ENCODE data around the gene FAM136A. TPM values are rescaled to one million over a fixed set of nuclear protein-coding genes. Genes with fewer than 3 reads are reported as not detected.
"Not testable (repeated sequence)": the region's sequence is repeated elsewhere in the genome, so short reads cannot be mapped to it uniquely, and the experiment has no call there.

Gene FAM136A
- total RNA-seq, 2 experiments from 2014 or later, result 48.0 to 49.8 TPM

DNA sequence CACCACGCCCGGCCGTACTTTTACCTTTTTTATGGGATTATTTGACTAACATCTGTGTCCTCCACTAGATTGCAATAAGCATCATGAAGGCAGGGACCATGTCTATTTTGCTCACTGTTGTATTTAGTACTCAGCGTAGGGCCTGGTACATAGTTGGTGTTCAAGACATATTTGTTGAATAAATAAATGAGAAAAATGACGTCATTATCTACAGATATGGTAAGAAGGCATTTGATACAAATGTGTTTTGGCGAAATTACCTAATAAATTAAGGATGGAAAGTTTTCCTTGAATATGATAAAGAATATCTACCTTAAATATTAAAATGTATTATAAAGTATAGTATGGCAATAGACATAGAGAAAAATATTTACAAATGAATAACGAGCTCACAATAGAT, 24.0 kb upstream of the FAM136A start:
- peaks cover 3% of the 10 kb centered on the region for H3K27me3 Mint-ChIP-seq
- POLR2A ChIA-PET, result no interaction called here

DNA sequence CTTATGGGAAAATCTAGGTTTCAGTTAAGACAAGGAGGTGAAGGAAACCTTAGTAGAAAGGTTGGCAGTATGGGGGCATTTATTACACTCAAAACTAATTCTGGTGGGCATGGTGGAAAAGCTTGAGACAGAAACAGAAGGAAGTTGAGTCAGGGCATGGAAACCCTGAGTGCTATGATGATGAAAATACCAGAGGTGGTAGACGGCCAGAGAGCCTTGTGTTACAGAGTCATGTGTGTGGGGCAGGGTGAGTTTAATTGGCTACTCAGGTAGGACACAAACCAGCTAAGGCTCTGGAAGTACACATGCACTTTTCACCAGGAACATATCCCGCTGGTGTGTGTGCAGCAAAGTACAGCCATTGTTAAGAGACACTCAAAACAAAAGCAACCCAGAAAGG, 20.7 kb upstream of the FAM136A start:
- CTCF ChIA-PET, result interaction anchor here (1.2 to 1.9 kb wide), 2 partner anchors 18 to 21 kb away, joined by 3 to 6 read pairs; partner anchors contain the start of gene FAM136A
- Mint-ChIP-seq H3K36me3 (no peaks in the 10 kb centered on the region), H3K27me3 (peaks cover 3% of the 10 kb centered on the region), H3K9me3 (no peaks in the 10 kb centered on the region), H3K4me1 (ENCODE audit: low read depth) (no peaks in the 10 kb centered on the region), H3K27ac (no peak overlapping the region), H3K4me3 (no peak overlapping the region)
- DNase-seq, result no peak
- intact Hi-C loops (cut with micrococcal nuclease), result no loop called here
- POLR2A ChIA-PET, result no interaction called here

More for the DNA sequence above, 24.0 kb upstream of the FAM136A start:
- Mint-ChIP-seq H3K9me3 (no peaks in the 10 kb centered on the region), H3K36me3 (no peaks in the 10 kb centered on the region), H3K4me1 (ENCODE audit: low read depth) (no peaks in the 10 kb centered on the region), H3K4me3 (no peak overlapping the region), H3K27ac (no peak overlapping the region)
- CTCF ChIA-PET, result no interaction called here
- no peak for DNase-seq
- intact Hi-C loops (cut with micrococcal nuclease), result no loop called here

DNA sequence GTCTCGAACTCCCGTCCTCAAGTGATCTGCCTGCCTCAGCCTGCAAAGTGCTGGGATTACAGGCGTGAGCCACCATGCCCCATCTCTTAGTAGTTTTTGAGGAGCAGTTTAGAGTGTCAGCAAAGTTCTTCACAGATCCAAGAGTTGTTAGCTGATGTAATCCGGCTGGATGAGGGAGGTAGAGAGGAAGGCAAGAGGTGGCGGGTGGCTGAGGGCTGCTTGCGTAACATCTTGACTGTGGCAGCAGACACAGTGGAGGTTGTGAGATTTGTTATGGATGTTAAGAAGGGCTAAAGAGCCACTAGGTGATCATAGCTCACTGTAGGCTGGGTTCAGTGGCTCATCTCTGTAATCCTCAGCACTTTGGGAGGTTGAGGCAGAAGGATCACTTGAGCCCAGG, 19.5 kb upstream of the FAM136A start:
- Mint-ChIP-seq H3K9me3 (no peaks in the 10 kb centered on the region), H3K4me3 (no peak overlapping the region), H3K27ac (no peak overlapping the region), H3K4me1 (ENCODE audit: low read depth) (no peaks in the 10 kb centered on the region), H3K36me3 (no peaks in the 10 kb centered on the region), H3K27me3 (peaks cover 3% of the 10 kb centered on the region)
- ChIA-PET POLR2A (no interaction called here), CTCF (interaction anchor here (0.6 to 1.3 kb wide), 3 partner anchors 19 to 870 kb away, joined by 3 to 5 read pairs (median 3); partner anchors contain the start of gene FAM136A)
- intact Hi-C loops (cut with micrococcal nuclease), result no loop called here
- no peak for DNase-seq

DNA sequence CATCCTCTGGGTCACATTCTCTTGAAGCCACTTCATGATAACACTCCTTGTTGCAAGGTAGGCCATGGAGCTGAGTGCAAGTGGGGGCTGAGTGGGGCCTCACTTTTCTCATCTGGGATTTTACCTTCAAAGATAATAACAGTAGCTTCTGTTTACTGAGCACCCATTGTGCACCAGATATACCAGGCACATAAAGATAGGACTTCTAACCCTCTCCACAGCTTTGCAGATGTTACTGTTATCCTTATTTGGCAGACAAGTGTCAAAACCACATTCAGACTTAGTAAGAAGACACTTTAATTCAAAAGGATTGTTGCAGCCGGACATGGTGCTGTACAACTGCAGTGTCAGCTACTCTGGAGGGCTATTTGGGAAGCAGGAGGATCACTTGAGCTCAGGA, 12.8 kb upstream of the FAM136A start:
- no peak for DNase-seq
- no peaks in the 10 kb centered on the region for H3K4me1 Mint-ChIP-seq (ENCODE audit: low read depth)
- ChIA-PET POLR2A (no interaction called here), CTCF (interaction anchor here (1.1 kb wide), 1 partner anchor 12 kb away, joined by 3 read pairs; no protein-coding TSS in a partner anchor)
- no peak overlapping the region for H3K4me3 Mint-ChIP-seq
- intact Hi-C loops (cut with micrococcal nuclease), result no loop called here
- no peaks in the 10 kb centered on the region for H3K9me3 Mint-ChIP-seq
- H3K27ac Mint-ChIP-seq, result no peak overlapping the region
- no peaks in the 10 kb centered on the region for H3K36me3 Mint-ChIP-seq
- H3K27me3 Mint-ChIP-seq, result no peaks in the 10 kb centered on the region

GRCh38 chr2:70312560-70312959, 10.7 kb upstream of the FAM136A start:
- no peaks in the 10 kb centered on the region for H3K9me3 Mint-ChIP-seq
- POLR2A ChIA-PET, result no interaction called here
- H3K4me3 Mint-ChIP-seq, result no peak overlapping the region
- H3K27me3 Mint-ChIP-seq, result no peaks in the 10 kb centered on the region
- no peak for DNase-seq
- no peaks in the 10 kb centered on the region for H3K4me1 Mint-ChIP-seq (ENCODE audit: low read depth)
- no peak overlapping the region for H3K27ac Mint-ChIP-seq
- CTCF ChIA-PET, result interaction anchor here (1.4 to 2.2 kb wide), 2 partner anchors 8 to 10 kb away, joined by 4 to 8 read pairs; partner anchors contain the start of gene FAM136A
- no peaks in the 10 kb centered on the region for H3K36me3 Mint-ChIP-seq
- intact Hi-C loops (cut with micrococcal nuclease), result no loop called here

- CTCF ChIA-PET, result interaction anchor here (2.2 kb wide), 1 partner anchor 8 kb away, joined by 8 read pairs; the partner anchor contains the start of gene FAM136A
- no peak for DNase-seq
- intact Hi-C loops (cut with micrococcal nuclease), result no loop called here
- Mint-ChIP-seq H3K4me3 (no peak overlapping the region), H3K27ac (no peak overlapping the region), H3K27me3 (no peaks in the 10 kb centered on the region), H3K9me3 (no peaks in the 10 kb centered on the region), H3K36me3 (no peaks in the 10 kb centered on the region), H3K4me1 (ENCODE audit: low read depth) (no peaks in the 10 kb centered on the region)
- POLR2A ChIA-PET, result no interaction called here
These were observed 9.0 kb upstream of the FAM136A start for GRCh38 chr2:70310899-70311298.

DNA sequence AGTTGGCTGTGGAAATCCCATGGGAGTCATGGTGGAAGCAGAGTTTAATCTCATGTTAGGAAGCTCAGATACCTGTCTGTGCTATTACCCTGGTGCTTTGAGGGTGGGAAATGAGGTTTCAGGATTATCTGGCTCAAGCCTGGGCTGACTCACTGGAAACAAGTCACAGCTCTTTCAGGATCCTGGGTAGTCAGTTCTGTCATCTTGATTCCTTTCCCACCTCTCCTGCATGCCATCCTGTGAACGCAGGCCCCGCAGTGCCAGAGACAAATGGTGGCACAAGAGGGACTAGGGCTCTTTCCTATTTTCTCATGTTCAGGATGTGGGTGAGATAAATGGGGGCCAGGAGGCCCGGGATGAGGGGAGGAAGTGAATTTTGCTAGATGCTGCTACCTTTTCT, 3.7 kb upstream of the FAM136A start:
- Mint-ChIP-seq H3K27me3 (no peaks in the 10 kb centered on the region), H3K4me3 (no peak overlapping the region), H3K9me3 (no peaks in the 10 kb centered on the region), H3K36me3 (peaks cover 3% of the 10 kb centered on the region), H3K4me1 (ENCODE audit: low read depth) (peaks cover 17% of the 10 kb centered on the region), H3K27ac (no peak overlapping the region)
- no peak for DNase-seq
- intact Hi-C loops (cut with micrococcal nuclease), result loop anchor here (2.0 kb wide), 1 partner anchor 483 kb away; no protein-coding TSS in a partner anchor
- CTCF ChIA-PET, result interaction anchor here (0.6 to 6.6 kb wide), 7 partner anchors 12 to 642 kb away, joined by 3 to 139 read pairs (median 17); partner anchors contain the start of gene SNRPG
- POLR2A ChIA-PET, result interaction anchor here (2.6 kb wide), 1 partner anchor 12 kb away, joined by 12 read pairs; the partner anchor contains the start of gene SNRPG

- Mint-ChIP-seq H3K27me3 (no peaks in the 10 kb centered on the region), H3K4me3 (no peak overlapping the region), H3K27ac (no peak overlapping the region), H3K36me3 (peaks cover 3% of the 10 kb centered on the region), H3K4me1 (ENCODE audit: low read depth) (peaks cover 22% of the 10 kb centered on the region), H3K9me3 (no peaks in the 10 kb centered on the region)
- CTCF ChIA-PET, result interaction anchor here (0.6 to 6.6 kb wide), 39 partner anchors 8 to 643 kb away, joined by 3 to 139 read pairs (median 4); partner anchors contain the start of genes ADD2, C2orf42, SNRPG and TGFA
- no peak for DNase-seq
- POLR2A ChIA-PET, result interaction anchor here (0.7 to 2.6 kb wide), 2 partner anchors 11 to 390 kb away, joined by 3 to 12 read pairs; partner anchors contain the start of genes MXD1 and SNRPG
- intact Hi-C loops (cut with micrococcal nuclease), result loop anchor here (1.0 to 5.0 kb wide), 4 partner anchors 313 to 484 kb away; partner anchors contain the start of gene GMCL1
These were observed 2.6 kb upstream of the FAM136A start for GRCh38 chr2:70304498-70304897.

DNA sequence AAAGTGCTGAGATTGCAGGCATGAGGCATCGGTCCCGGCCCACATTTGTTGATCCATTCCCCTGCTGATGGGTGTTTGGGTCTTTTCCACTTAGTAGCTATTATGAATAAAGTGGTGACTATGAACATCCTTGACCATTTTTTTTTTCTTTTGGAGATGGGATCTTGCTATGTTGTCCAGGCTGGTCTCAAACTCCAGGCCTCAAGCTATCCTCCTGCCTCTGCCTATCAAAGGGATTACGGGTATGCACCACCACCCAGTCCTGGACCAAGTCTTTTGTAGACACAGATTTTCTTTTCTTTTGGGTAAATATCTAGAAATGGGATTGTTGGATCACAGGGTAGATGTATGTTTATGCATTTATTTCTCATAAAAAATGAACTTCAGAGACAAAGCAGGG, 1.3 kb upstream of the FAM136A start:
- Mint-ChIP-seq H3K27me3 (no peaks in the 10 kb centered on the region), H3K4me1 (ENCODE audit: low read depth) (peaks cover 22% of the 10 kb centered on the region), H3K4me3 (no peak overlapping the region), H3K27ac (no peak overlapping the region), H3K9me3 (no peaks in the 10 kb centered on the region), H3K36me3 (peaks cover 12% of the 10 kb centered on the region)
- CTCF ChIA-PET, result interaction anchor here (0.7 to 6.6 kb wide), 16 partner anchors 9 to 617 kb away, joined by 3 to 139 read pairs (median 5); partner anchors contain the start of genes ADD2 and SNRPG
- no peak for DNase-seq
- intact Hi-C loops (cut with micrococcal nuclease), result loop anchor here (2.0 to 5.0 kb wide), 2 partner anchors 476 to 578 kb away; partner anchors contain the start of gene GMCL1
- POLR2A ChIA-PET, result interaction anchor here (2.6 kb wide), 1 partner anchor 10 kb away, joined by 12 read pairs; the partner anchor contains the start of gene SNRPG

GRCh38 chr2:70302195-70302546, 304 bp upstream of the FAM136A start:
- not testable (repeated sequence) for DNase-seq, H3K27me3 Mint-ChIP-seq, H3K9me3 Mint-ChIP-seq
- Mint-ChIP-seq H3K27ac (peak overlapping the region; percentile 92), H3K4me1 (ENCODE audit: low read depth) (peaks cover 25% of the 10 kb centered on the region), H3K36me3 (peaks cover 17% of the 10 kb centered on the region), H3K4me3 (peak overlapping the region; percentile 86)
- ChIA-PET POLR2A (interaction anchor here (1.0 to 1.7 kb wide), 3 partner anchors 9 to 111 kb away, joined by 3 to 11 read pairs (median 3); partner anchors contain the start of genes C2orf42 and SNRPG), CTCF (interaction anchor here (0.6 to 6.6 kb wide), 17 partner anchors 9 to 577 kb away, joined by 3 to 139 read pairs (median 5); partner anchors contain the start of genes PCYOX1 and SNRPG)
- intact Hi-C loops (cut with micrococcal nuclease), result loop anchor here (1.0 to 5.0 kb wide), 3 partner anchors 390 to 577 kb away; partner anchors contain the start of gene GMCL1

DNA sequence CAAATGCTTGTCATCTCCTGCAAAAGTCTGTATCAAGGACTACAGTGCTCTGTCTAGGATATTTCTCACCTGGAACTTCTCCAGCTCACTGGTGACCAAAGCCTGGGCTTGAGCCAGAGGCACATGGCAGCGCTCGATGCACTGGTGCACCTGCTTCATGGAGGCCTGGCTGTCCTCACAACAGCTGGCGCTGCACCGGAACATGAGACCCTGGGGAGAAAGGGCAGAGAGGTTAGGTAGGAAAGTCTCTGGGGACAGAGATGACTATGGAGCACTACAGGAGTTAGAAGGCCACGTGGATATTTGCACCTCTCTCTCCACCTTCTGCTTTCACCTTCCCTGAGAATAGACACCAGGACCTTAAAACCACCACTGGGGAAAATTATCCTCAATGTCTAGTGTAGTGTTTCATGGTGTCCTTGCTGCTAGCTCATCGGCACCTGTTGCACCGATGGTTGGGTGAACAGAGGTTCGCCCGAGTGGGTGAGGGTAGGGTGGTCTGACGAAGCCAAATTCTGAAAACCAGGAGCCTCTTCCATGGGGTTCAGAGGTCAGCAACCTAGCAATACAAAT, 1.0 kb downstream of the FAM136A start:
- ChIA-PET CTCF (interaction anchor here (0.8 to 6.6 kb wide), 6 partner anchors 8 to 576 kb away, joined by 3 to 139 read pairs (median 12); partner anchors contain the start of gene SNRPG), POLR2A (interaction anchor here (0.6 to 1.7 kb wide), 3 partner anchors 8 to 30 kb away, joined by 3 to 11 read pairs (median 3); partner anchors contain the start of gene SNRPG)
- H3K4me1 Mint-ChIP-seq (ENCODE audit: low read depth), result peaks cover 32% of the 10 kb centered on the region
- DNase-seq, result no peak
- peak overlapping the region; percentile 92 for H3K27ac Mint-ChIP-seq
- H3K36me3 Mint-ChIP-seq, result peaks cover 28% of the 10 kb centered on the region
- H3K27me3 Mint-ChIP-seq, result no peaks in the 10 kb centered on the region
- H3K9me3 Mint-ChIP-seq, result no peaks in the 10 kb centered on the region
- peak overlapping the region; percentile 86 for H3K4me3 Mint-ChIP-seq
- intact Hi-C loops (cut with micrococcal nuclease), result loop anchor here (1.0 to 5.0 kb wide), 3 partner anchors 8 to 474 kb away; partner anchors contain the start of genes C2orf42, GMCL1 and SNRPG

DNA sequence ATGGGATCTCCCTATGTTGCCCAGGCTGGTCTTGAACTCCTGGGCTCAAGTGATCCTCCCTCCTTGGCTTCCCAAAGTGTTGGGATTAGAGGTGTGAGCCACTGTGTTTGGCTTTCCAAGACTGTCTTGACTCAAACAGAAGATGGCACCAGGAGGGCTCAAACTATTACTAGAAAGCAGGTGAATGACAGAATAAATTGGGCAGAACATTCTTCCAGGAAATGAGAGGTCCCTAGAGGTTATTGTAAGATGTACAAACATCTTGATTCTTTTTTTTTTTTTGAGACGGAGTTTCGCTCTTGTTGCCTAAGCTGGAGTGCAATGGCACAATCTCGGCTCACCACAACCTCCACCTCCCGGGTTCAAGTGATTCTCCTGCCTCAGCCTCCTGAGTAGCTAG, 4.0 kb downstream of the FAM136A start:
- peaks cover 28% of the 10 kb centered on the region for H3K36me3 Mint-ChIP-seq
- H3K27me3 Mint-ChIP-seq, H3K4me3 Mint-ChIP-seq, POLR2A ChIA-PET, DNase-seq, CTCF ChIA-PET, H3K9me3 Mint-ChIP-seq: not testable (repeated sequence)
- intact Hi-C loops (cut with micrococcal nuclease), result loop anchor here (10.0 kb wide), 2 partner anchors 213 to 687 kb away; partner anchors contain the start of gene PCBP1
- H3K27ac Mint-ChIP-seq, result peak overlapping the region; percentile 49
- peaks cover 31% of the 10 kb centered on the region for H3K4me1 Mint-ChIP-seq (ENCODE audit: low read depth)

Data from activated CD4-positive, alpha-beta memory T cell treated with anti-CD3 and anti-CD28 coated beads for 36 hours (primary cell).